Heart right ventricle (tissue), 16 donors: ENCODE measurements around the gene ULBP2. TPM values are rescaled to one million over a fixed set of nuclear protein-coding genes. Genes with fewer than 3 reads are reported as not detected.

Experiments
- ATAC-seq, 8 donors: fragments of 200-7000 bp; cut with Tn5 transposase; one replicate each; pipeline ENCODE4 v1.9.1; 2020; ENCODE audit warnings: mild to moderate bottlenecking in 8 of 8, moderate library complexity in 8 of 8, moderate number of reproducible peaks in 1 of 8
- DNase-seq, 2 donors: peaks; one replicate each; pipeline ENCODE4 v3.0.0-alpha.2; 2020
- H3K27ac ChIP-seq, 10 donors: fragments of 200-600 bp; sonication (generic) in 2 of 10; one replicate each; pipeline versions ENCODE4 v1.5.0 to v1.8.0; 2020 to 2022; ENCODE audit warnings: mild to moderate bottlenecking in 3 of 10
- H3K27me3 ChIP-seq, 7 donors: fragments of 200-600 bp; one replicate each; pipeline ENCODE4 v1.8.0; 2021 to 2022; ENCODE audit warnings: mild to moderate bottlenecking in 2 of 7
- H3K36me3 ChIP-seq, 9 donors: fragments of 200-600 bp; sonication (generic) in 1 of 9; one replicate each; pipeline versions ENCODE4 v1.5.0 to v1.8.0; 2020 to 2022; ENCODE audit warnings: mild to moderate bottlenecking in 2 of 9
- H3K4me1 ChIP-seq, 9 donors: fragments of 200-600 bp; sonication (generic) in 1 of 9; one replicate each; pipeline versions ENCODE4 v1.5.0 to v1.8.0; 2020 to 2022; ENCODE audit warnings: mild to moderate bottlenecking in 4 of 9
- H3K4me3 ChIP-seq, 10 donors: fragments of 200-600 bp; sonication (generic) in 2 of 10; one replicate each; pipeline versions ENCODE4 v1.5.0 to v1.8.0; 2020 to 2022; ENCODE audit warnings: mild to moderate bottlenecking in 7 of 10, moderate library complexity in 2 of 10
- H3K9me3 ChIP-seq, 11 donors: fragments of 200-600 bp in 10 of 11; sonication (generic) in 2 of 11; one replicate each; pipeline versions ENCODE4 v1.5.0 to v1.8.0; 2013 to 2022; ENCODE audit warnings: mild to moderate bottlenecking in 2 of 11, control low read depth in 1 of 11, moderate library complexity in 1 of 11
- whole genome bisulfite sequencing, 2 donors: extraction: QIAGEN DNeasy Blood & Tissue Kit; methylation state at CpG; one replicate each; pipeline ENCODE4 v1.1.7; 2013; ENCODE audit warnings: inconsistent platforms in 1 of 2; 5-methylcytosine and 5-hydroxymethylcytosine counted together
- intact Hi-C, 10 donors: fragments of 100-400 bp; cut with DNase I; formaldehyde crosslinking; loops; one replicate each; pipeline versions ENCODE4 v1.11.1 to v1.14.2; 2022
- polyA plus RNA-seq, 2 donors: library from polyadenylated mRNA; stranded (reverse); fragments of 200-250 nt; gene quantifications; one replicate each; pipeline ENCODE4 v1.2.3, GENCODE V29; 2013
- total RNA-seq, 10 donors: library from RNA; stranded (reverse); fragmentation: NEBNext Ultra II Directional in 3 of 10; extraction: Animal tissue kit (Norgen Biotek cat#: 25700) in 3 of 10; gene quantifications; one replicate each; pipeline versions ENCODE4 v1.2.1 to v1.2.4, GENCODE V29; 2021 to 2023
- TF ChIP-seq, protein P1 (sequence below), 9 donors: fragments of 200-600 bp; sonication (generic) in 2 of 9; IDR thresholded peaks; one replicate each; pipeline versions ENCODE4 v1.5.0 to v1.8.0; 2021 to 2022; ENCODE audit warnings: antibody characterized with exemption in 9 of 9, mild to moderate bottlenecking in 5 of 9, moderate library complexity in 1 of 9
- donor health status: Arrhythmogenic right ventricular cardiomyopathy.
- donor health status: ischemic (EF 13 %, LVEDD 7.1; RV severe dilation, severe dysfunction).
- donor health status: healthy with polysubstance abuse.
- donor health status: DM: no; HTN: yes; CAD: no.
- donor health status: DM: no; HTN: no; CAD: no.
- donor health status: ischemic (EF 25% LVEDD 6.9; RV normal size, moderate dysfunction).
- donor health status: ischemic (EF 25% LVEDD 5.7; RV mildly dilated, moderate dysfunction).
- donor health status: healthy.
- donor health status: DM: yes; HTN: yes; CAD: no.
- donor health status: Ischemic cardiomyopathy.
- donor health status: ischemic (EF 35%, LVEDD 5.7; RV mildly dilated, moderate dysfunction).
- donor health status: nonischemic (EF 11% LVEDD 7.7; RV severe dilation, severe dysfunction).
- donor health status: DM: yes; HTN: yes; CAD: no.
- donor health status: PGD.
- donor health status: ischemic (EF 29% LVEDD 5.4; RV normal size, mild dysfunction).
- donor health status: nonischemic (EF 23%, LVEDD 6.1; RV moderate dilation, normal function).

Gene ULBP2
- total and polyA plus RNA-seq, 12 donors, result 0.46 to 2.7 (median 1.1) TPM; not detected in 1

DNA sequence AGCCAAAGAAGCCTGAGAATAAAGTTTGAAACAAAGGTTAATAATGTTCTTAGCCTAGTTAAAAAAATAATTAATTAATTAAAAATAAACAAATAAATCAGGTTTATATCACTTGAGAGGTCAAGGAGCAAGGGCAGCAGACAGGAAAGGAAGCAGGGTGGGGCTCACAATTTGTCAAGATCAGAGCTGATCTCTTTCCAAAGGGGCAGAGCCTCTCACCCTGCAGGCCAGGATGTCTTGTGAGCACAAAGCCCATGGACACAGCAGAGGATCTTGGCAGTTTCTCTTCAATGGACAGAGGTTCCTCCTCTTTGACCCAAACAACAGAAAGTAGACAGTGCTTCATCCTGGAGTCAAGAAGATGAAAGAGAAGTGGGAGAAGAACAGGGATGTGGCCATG, 36.8 kb downstream of the ULBP2 start:
- intact Hi-C loops, result no loop called here
- H3K27ac ChIP-seq, result no peak overlapping the region
- H3K27me3 ChIP-seq, result peaks cover 0 to 77% (median 62%) of the 10 kb centered on the region in 7 donors
- DNase-seq, result no peak
- TF ChIP-seq, protein P1, sequence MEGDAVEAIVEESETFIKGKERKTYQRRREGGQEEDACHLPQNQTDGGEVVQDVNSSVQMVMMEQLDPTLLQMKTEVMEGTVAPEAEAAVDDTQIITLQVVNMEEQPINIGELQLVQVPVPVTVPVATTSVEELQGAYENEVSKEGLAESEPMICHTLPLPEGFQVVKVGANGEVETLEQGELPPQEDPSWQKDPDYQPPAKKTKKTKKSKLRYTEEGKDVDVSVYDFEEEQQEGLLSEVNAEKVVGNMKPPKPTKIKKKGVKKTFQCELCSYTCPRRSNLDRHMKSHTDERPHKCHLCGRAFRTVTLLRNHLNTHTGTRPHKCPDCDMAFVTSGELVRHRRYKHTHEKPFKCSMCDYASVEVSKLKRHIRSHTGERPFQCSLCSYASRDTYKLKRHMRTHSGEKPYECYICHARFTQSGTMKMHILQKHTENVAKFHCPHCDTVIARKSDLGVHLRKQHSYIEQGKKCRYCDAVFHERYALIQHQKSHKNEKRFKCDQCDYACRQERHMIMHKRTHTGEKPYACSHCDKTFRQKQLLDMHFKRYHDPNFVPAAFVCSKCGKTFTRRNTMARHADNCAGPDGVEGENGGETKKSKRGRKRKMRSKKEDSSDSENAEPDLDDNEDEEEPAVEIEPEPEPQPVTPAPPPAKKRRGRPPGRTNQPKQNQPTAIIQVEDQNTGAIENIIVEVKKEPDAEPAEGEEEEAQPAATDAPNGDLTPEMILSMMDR (IDR thresholded peaks at IDR 0.05), result no peak
- no peaks in the 10 kb centered on the region for H3K4me1 ChIP-seq
- no peaks in the 10 kb centered on the region for H3K9me3 ChIP-seq
- ATAC-seq, result no peak
- H3K4me3 ChIP-seq, result no peak overlapping the region
- H3K36me3 ChIP-seq, result no peaks in the 10 kb centered on the region

DNA sequence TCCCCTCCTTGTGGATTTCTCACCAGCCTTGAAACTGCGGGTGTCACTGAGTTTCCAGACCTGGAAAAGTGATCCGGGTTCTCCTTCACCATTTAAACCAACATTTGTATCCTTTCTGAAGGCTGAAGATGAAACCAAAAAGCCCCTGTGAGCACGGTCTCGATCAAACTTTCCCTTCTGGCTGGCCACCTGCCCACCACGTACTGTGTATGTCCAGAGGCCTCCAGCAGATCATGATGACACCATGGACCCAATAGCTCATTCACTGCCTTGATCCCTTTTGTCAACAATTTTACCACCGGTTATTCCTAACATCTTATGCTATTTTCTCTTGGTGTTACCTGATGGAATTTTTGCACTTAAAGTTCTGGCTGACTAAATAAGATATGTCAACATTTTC, 37.5 kb downstream of the ULBP2 start:
- WGBS, 2 donors, result 68 to 82% methylated on average over 6 of the region's 6 CpGs
- no peak for DNase-seq
- intact Hi-C loops, result no loop called here

DNA sequence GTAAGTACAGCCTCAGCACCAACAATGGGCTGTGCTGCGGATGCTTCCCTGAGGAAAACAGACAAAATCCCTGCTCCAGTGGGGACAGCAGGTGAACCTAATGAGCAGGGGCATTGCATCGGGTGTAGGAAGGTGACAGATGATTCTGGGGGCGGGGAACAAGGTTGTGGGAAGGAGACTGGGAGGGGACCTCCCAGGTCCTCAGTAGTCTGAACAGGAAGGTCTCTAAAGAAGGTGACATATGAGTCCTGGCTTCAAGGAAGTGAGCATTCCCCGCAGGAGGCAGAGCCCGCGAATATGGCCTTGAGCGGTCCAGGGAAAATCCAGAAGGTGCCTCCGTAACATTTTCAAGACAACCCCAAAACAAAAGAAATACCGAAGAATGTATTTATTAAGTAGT, 41.3 kb downstream of the ULBP2 start:
- no peaks in the 10 kb centered on the region for H3K36me3 ChIP-seq
- no peak for ATAC-seq
- TF ChIP-seq, protein P1 (IDR thresholded peaks at IDR 0.05), result no peak
- H3K4me1 ChIP-seq, result no peaks in the 10 kb centered on the region
- 13 to 29% methylated on average over 9 of the region's 9 CpGs for WGBS, 2 donors
- H3K27ac ChIP-seq, result no peak overlapping the region
- H3K27me3 ChIP-seq, result peaks cover 14 to 93% (median 85%) of the 10 kb centered on the region in 7 donors
- H3K9me3 ChIP-seq, result peaks cover 0 to 8% (median 6%) of the 10 kb centered on the region in 11 donors
- DNase-seq, result no peak
- intact Hi-C loops, result no loop called here
- no peak overlapping the region for H3K4me3 ChIP-seq

More for the DNA sequence above, 37.5 kb downstream of the ULBP2 start:
- no peaks in the 10 kb centered on the region for H3K4me1 ChIP-seq
- H3K36me3 ChIP-seq, result no peaks in the 10 kb centered on the region
- peaks cover 0 to 75% (median 55%) of the 10 kb centered on the region in 7 donors for H3K27me3 ChIP-seq
- no peak overlapping the region for H3K27ac ChIP-seq
- ATAC-seq, result no peak
- no peaks in the 10 kb centered on the region for H3K9me3 ChIP-seq
- H3K4me3 ChIP-seq, result no peak overlapping the region
- TF ChIP-seq, protein P1 (IDR thresholded peaks at IDR 0.05), result no peak

DNA sequence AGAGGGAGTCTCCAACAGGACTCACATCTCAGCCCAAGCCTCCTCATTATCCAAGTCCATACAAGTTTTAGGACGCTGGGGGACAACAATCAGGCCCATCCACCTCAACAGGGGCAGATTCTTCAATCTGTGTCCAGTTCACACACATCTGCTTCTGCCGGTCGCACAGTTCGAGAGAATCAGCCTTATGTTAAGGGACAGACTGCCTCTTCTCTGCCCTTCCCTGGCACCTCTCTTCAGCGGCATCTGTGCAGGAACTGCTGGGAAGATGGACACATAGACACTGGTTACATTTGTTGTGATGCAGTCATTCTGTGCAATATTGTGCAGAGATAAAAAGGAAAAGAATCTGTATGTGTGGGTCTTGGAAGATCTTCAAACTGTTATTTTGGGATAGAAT, 43.0 kb downstream of the ULBP2 start:
- Histone ChIP-seq H3K27me3 (peaks cover 26 to 93% (median 91%) of the 10 kb centered on the region in 7 donors), H3K27ac (no peak overlapping the region), H3K36me3 (no peaks in the 10 kb centered on the region), H3K9me3 (peaks cover 0 to 18% (median 9%) of the 10 kb centered on the region in 11 donors), H3K4me3 (no peak overlapping the region), H3K4me1 (peaks cover 0 to 5% (median under 1%) of the 10 kb centered on the region in 9 donors)
- 34 to 64% methylated on average over 5 of the region's 5 CpGs for WGBS, 2 donors
- DNase-seq (no peak), ATAC-seq (no peak)
- intact Hi-C loops, result no loop called here
- TF ChIP-seq, protein P1 (IDR thresholded peaks at IDR 0.05), result no peak
